DND-41 (cell line): ENCODE results near the gene PFDN1.

Source experiments
- EZH2 ChIP-seq: IDR thresholded peaks from 3 replicates; pipeline ENCODE4 v1.6.1; 2012; ENCODE audit warnings: borderline replicate concordance, low read depth, mild to moderate bottlenecking, moderate library complexity, low read length, inconsistent platforms; ENCODE audit not compliant: severe bottlenecking
- TF ChIP-seq, protein P1 (sequence below): IDR thresholded peaks from 2 replicates; pipeline ENCODE4 v1.5.1; 2012; ENCODE audit warnings: borderline replicate concordance, low read length, moderate library complexity, mild to moderate bottlenecking; ENCODE audit not compliant: poor library complexity, severe bottlenecking; ENCODE audit errors: extremely low read depth

DNA sequence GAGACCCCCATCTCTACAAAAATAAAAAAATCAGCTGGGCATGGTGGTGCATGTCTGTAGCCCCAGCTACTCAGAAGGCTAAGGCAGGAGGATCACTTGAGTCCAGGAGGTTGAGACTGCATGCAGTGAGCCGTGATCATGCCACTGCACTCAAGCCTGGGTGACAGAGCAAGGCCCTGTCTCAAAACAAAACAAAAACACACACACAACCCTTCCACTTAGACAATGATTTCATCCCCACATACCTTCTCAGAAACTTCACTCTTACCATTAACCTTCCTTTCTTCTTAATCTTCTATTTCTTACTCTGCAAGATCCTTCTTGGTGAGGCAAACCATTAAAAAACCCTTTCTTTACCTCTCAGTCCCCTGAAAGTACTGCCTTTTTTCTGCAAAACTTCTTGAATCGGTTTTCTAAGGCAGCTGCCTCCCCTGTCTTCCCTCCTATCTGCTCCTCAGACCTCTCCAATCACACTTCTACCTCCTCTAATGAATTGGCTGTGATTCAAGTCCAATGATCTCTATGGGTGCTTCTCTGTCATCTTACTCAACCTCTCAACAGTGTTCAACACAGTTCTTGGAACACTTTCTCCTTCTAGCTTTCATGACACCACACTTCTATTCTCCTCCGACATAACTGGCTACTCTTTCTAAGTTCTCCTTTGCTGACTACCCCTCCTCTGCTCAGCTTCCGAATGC lies 47.3 kb downstream of the PFDN1 start:
- TF ChIP-seq, protein P1, sequence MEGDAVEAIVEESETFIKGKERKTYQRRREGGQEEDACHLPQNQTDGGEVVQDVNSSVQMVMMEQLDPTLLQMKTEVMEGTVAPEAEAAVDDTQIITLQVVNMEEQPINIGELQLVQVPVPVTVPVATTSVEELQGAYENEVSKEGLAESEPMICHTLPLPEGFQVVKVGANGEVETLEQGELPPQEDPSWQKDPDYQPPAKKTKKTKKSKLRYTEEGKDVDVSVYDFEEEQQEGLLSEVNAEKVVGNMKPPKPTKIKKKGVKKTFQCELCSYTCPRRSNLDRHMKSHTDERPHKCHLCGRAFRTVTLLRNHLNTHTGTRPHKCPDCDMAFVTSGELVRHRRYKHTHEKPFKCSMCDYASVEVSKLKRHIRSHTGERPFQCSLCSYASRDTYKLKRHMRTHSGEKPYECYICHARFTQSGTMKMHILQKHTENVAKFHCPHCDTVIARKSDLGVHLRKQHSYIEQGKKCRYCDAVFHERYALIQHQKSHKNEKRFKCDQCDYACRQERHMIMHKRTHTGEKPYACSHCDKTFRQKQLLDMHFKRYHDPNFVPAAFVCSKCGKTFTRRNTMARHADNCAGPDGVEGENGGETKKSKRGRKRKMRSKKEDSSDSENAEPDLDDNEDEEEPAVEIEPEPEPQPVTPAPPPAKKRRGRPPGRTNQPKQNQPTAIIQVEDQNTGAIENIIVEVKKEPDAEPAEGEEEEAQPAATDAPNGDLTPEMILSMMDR = no peak
- TF ChIP-seq EZH2 = no peak
